ENCODE results near the gene NCDN.

The NCDN gene

DNA sequence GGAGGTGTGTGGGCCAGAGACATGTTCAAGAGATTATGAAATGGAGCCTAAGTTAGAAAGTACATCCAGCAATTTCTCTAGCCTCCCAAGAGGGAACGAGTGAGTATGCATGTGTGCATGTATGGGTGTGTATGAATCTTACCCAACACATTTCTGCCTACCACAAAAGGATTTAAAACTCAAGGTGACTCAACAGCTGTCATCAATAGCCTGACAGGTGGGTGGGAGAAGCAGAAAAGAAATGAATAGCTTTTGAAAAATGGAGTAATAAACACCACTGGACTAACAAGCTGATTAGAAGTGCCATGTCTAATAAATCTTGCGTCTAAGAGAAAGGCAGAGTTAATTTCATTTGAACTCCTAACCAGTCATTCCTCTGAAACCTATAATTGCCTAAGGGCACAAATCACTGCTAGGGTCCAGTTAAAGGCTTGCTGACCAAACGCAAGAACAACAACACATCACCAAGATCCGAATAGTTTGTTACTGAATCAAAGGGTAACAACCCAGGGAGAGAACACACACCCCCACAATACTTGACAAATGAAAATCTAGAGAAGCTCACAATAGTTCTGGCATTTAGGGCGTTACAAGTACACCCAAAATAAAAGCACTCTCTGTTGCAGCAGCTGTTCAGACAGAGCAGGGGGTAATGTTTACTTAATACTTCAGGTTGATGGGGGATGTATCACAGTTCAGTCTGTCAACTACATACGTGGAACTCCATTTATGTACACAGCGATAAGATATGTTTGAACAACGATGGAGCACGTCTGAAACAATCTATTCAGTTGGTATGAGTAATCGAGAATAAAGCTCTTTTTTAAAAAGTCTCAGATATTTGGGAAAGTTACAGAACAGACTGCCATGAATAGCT is 1.8 kb upstream of the NCDN start:
- DNase-seq: no peak

DNA sequence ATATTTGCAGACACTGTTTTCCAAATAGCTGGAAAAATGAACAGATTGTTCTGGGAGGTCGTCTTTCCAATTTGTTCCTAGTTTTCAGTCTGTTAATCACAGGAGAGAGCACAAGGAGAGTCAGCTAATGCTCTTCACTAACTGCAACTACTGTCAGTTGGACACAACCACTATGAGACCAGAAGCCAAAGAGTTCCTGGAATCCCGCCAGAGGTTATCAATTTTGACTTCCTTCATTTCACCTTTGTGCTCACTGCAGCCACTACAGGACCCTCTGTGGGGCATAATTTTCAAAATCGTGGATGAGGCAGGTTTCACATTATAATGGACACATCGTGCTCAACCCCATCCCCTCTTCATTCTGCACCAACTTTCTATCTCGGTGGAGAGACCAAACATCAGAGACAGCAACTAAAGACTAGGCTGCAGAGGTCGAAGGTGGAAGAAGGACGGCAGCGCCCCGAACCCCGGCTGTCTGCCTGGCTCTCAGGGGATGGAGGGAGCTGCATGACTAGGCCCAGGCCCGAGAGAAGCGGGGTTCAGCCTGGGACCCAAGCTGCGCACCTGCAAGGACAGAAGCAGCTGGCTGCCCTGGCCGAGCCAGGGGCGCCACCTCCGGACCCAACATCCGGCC is 998 bp upstream of the NCDN start:
- no peak for DNase-seq

DNA sequence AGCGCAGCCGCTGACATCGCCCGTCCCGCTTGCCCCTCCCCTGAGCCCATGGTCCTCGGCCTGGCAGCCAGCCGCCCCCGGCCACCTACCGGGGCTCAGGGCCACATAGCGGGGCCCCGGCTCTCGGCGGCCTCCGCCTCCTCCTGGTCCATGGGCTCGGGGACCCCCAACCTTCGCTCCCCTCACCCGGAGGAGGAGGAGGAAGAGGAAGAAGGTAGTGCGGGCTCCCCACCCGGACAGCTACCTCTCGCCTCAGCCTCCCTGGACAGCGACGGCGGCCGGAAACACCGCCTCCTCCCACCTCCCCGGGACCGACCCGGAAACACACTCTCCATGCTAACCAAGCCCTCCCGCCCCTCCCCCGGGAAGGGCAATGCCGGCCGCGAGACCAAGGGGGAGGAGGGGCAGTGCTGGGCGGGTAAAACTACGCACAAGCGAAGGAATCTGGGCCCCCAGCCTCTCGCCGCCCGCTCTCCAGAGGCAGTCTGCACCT is 435 bp upstream of the NCDN start, which contains the start of gene KIAA0319L:
KIAA0319L (minus strand) TSS at position 286 of the 493 bp plus-strand sequence. CDS start 2,912 bp downstream, outside the sequence.
- no peak for DNase-seq

DNA sequence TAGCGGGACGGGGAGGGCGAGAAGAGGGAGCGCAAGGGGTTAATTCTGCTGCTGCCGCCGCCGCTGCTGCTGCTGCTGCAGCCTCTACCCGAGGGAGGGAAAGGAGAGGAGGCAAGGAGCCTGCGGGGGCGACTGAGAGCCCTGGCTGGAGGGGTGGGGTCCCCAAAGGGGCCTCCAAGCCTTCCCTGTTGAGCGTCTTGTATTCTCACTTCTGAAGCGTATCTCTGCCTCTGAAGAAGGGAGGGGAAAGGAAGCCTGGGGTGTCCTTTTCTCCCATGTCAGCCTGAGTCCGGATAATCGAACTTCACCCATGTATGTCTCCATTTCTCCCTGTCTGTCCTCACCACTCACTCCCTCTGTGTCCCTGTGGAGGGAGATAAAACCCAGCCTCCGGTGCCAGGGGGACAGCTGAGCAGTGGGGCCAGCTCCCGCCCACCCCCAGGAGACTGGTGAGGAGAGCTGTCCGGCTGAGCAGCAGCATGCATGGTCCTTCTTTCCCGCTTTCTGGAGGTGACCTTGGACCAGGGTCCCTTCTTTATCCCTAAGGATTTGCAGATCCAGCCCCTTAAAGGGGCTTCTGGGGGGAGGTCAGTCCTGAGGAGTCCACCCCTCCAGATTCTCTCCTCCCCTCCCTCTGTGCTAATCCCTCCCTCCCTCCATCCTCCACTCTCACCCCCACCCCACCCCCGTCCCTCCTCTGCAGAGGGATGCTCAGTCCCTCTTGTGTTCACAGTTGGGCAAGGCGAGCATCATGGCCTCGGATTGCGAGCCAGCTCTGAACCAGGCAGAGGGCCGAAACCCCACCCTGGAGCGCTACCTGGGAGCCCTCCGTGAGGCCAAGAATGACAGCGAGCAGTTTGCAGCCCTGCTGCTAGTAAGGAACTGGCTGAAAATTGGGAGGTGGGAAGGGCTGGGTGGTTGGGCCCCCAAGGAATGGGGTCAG is 1.0 kb downstream of the NCDN start:
- no peak for DNase-seq

DNA sequence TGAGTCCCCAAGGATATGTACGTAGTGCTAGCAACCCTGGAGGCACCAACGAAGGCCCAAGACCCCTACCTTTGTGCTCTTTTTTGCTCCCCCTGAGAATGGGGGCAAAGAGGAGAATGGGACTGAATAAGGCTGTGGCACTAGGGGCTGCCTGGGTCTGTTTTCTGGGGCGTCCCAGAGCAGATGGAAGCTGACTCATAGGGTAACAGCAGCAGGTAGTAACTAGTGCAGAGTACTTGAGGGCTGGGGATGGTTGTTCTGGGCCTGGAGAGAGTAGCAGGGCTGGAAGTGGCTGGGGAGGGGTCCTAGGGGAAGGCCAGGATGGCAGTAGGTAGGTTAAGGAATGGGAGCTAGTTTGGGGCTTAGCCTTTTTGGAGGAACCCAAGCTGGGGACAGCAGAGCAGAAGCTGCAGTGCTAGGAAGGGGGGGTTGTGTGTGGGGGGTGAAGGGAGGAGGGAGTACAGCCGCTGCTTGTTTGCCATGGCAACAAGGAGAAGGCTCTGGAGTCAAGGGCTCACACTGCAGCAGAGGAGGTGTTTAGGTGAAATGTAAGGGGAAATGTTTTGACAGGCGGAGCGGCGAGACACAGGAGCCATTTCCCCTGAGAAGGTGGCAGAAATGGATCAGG is 1.8 kb downstream of the NCDN start:
- no peak for DNase-seq

DNA sequence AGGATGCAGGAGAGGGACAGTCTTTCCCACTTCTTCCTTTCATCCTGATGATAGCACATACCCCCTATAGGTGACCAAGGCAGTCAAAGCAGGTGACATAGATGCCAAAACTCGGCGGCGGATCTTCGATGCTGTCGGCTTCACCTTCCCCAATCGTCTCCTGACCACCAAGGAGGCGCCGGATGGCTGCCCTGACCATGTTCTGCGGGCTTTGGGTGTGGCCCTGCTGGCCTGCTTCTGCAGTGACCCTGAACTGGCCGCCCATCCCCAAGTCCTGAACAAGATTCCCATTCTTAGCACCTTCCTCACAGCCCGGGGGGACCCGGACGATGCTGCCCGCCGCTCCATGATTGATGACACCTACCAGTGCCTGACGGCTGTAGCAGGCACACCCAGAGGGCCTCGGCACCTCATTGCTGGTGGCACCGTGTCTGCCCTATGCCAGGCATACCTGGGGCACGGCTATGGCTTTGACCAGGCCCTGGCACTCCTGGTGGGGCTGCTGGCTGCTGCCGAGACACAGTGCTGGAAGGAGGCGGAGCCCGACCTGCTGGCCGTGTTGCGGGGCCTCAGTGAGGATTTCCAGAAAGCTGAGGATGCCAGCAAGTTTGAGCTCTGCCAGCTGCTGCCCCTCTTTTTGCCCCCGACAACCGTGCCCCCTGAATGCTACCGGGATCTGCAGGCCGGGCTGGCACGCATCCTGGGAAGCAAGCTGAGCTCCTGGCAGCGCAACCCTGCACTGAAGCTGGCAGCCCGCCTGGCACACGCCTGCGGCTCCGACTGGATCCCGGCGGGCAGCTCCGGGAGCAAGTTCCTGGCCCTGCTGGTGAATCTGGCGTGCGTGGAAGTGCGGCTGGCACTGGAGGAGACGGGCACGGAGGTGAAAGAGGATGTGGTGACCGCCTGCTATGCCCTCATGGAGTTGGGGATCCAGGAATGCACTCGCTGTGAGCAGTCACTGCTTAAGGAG is 2.9 kb downstream of the NCDN start:
- DNase-seq: no peak

DNA sequence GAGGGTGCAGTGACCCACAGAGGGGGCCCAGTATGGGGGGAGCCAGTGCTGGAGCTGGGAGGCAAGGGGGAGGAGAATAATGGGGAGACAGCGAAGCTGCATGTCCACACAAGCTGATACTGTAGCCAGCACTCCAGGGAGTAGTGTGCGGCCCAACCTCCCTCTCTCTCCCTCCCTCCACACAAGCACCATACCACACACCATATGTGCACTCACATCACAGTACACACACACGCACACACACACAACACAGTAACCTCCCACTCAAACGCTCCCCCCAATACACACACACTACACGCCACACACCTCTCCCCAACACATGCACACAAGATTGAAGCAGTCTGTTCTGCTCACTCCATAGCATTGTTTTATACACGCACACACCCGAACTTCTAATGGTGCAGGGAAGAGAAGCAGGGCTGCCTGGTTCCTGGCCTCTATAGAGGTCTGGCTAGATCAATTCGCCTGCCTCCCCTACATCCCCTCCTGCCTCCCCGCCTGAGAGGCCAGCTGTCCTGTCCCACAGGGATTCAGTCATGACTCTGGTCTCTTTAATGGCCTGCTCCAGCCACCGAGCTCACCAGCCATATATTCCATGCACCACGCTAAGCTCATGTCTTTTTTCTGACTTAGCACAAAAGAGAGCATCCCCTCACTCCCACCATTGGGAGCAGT is 3.8 kb downstream of the NCDN start:
- no peak for DNase-seq

DNA sequence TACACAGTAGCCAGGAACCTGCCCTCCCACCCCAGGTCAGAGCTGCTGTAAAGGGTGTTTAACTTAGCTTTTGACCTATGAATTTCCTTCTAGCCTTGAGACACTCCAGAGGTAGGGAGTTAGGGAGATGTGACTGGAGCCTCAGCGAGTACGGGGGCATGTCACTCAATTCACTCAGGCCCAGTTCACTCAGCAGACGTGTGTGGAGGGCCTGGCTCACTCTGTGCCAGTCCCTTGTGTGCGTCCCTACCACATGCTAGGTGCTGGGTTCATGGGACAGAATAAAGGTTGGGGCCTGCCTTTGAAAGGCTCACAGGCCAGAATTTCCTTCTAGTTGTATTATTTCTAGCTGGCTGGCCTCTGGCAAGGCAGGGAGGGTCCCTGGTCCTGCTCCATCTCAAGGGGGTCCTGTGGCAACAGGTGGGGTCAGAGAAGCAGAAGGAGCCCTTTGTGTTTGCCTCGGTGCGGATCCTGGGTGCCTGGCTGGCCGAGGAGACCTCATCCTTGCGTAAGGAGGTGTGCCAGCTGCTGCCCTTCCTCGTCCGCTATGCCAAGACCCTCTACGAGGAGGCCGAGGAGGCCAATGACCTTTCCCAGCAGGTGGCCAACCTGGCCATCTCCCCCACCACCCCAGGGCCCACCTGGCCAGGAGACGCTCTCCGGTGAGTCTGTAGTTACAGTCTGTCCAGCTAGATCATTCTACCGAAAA is 4.5 kb downstream of the NCDN start:
- DNase-seq: no peak

DNA sequence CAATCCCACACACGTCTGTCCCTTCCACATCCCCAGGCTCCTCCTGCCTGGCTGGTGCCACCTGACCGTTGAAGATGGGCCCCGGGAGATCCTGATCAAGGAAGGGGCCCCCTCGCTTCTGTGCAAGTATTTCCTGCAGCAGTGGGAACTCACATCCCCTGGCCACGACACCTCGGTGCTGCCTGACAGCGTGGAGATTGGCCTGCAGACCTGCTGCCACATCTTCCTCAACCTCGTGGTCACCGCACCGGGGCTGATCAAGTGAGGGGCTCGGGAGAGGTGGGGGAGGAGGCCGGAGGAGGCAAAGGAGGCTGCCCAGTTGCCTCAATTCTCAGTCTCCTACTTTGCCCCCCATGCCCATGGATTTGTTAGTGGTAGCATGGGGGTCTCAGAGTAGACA is 5.6 kb downstream of the NCDN start:
- DNase-seq: no peak

DNA sequence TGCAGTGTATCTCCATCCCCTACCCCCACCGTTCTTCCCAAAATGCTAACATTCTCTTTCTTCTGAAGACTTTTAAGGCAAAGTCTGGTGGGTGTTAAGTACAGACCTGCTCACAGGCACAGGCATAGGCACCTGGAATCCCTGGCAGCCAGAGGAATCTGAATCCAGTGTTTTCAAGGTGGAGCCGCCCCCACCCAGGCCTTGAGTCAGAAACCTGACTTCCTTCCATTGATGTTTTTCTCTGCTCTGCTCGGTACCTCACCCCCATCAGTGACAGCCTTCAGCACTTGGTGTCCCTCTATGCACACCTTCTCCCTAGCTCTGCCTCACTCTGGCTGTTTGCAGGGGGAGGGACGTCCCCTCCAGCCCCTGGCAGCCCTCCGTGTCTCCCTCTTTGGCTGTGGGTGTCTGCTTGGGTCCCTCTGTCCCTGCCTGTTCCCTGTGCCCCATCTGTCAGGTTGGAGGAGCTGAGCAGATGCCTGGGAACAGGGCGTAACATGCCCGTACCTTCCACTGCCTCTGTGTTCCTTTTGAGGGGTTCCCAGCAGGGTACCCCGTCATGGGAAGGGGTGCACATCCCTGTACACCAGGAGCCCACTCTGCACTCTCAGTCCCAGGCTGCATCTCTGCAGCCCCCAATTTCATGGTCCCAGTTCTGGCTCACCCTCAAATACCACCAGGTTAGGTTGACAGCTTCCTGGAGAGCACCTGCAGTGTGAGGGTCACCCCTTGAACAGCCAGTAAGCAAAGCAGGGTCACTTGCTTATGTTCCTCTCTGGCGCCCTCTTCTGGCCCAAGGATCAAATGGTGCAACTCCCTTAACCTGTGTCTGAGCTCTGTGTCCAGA is 6.7 kb downstream of the NCDN start:
- peak; percentile 82 for DNase-seq

DNA sequence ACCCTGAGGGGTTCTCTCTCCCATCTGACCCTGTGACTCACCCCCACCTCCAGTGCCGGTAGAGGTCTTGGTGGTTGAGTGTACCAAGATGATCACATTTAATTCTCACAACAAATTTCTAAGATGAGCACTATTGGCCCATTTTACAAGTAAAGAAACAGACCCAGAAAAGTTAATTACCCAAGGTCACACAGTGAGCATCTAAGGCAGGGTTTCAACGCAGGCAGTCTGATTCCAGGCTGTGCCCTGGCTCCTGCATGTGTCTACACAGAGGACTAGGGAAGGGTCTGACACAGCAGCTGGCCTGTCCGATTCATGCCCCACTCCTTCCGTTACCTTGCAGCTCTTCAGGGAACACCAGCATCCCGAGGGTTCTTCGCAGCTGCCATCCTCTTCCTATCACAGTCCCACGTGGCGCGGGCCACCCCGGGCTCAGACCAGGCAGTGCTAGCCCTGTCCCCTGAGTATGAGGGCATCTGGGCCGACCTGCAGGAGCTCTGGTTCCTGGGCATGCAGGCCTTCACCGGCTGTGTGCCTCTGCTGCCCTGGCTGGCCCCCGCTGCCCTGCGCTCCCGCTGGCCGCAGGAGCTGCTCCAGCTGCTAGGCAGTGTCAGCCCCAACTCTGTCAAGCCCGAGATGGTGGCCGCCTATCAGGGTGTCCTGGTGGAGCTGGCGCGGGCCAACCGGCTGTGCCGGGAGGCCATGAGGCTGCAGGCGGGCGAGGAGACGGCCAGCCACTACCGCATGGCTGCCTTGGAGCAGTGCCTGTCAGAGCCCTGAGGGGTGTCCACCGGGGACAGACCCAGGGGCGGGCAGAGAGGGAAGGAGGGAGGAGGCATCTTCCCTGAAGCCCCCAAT is 7.5 kb downstream of the NCDN start:
- DNase-seq: no peak

DNA sequence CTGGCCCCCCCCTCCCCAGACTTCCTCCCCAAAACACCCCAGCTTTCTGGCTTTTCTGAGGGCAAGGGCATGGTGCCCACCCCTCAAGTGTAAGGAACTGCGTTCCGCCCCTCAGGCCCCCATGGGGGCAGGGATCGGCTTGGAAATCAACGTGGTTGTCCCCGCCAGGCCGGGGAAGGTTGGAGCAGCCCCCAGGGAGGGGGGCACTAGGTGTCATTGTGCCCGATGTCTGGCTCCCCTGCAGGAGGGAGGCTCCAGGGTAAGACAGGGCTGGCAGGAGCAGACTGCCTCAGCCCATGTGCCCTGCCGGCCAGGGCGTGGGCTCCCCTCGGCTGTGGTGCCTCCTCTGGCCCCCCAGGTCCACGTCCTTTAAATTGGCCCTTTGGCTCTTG is 8.1 kb downstream of the NCDN start:
- DNase-seq: no peak

DNA sequence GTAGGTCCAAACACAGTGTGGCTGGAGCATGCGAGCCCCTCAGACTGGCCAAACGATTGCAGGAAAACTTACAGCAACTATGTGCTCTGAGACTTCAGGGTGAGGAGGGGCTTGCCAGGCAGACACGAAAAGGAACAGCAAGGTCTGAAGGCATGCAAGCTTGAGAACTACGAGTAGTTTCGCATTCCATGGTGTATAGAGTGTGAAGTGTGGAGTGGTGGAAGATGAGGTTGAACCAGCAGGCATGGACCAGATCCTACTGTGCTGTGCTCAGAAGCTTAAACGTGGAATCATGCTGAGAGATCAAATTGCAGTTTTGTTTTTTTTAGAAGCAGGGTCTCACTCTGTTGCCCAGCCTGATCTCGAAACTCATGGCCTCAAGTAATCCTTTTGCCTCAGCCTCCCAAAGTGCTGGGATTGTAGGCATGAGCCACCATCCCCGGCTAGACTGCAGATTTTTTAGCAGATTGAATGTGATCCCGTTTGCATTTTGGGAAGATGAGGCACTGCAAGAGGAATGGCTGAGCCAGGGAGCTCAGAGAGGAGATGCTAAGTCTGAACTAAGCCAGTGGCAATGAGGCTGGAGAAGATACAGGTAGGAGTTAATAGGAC is 10.5 kb downstream of the NCDN start:
- DNase-seq: no peak

DNA sequence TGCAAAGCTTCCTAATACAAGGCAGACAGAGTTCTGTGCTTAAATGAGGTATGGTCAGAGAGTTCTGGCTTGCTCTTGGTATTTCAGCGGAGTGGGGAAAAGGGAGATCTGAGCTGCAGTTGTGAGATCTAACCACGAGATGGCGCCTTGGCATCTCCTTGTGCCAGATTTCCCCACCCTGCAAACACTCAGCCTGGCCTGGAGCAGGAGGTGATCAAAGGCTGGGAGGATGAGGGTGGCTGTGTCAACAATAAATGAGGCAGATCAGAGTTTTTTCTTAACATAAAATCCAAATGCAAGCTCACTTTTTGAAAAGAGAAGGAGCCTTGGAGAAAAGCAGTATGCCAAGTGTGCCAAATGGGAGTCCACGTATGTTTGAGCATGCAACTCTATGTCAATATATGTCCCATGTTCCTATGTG is 11.4 kb downstream of the NCDN start:
- peak; percentile 60 for DNase-seq

DNA sequence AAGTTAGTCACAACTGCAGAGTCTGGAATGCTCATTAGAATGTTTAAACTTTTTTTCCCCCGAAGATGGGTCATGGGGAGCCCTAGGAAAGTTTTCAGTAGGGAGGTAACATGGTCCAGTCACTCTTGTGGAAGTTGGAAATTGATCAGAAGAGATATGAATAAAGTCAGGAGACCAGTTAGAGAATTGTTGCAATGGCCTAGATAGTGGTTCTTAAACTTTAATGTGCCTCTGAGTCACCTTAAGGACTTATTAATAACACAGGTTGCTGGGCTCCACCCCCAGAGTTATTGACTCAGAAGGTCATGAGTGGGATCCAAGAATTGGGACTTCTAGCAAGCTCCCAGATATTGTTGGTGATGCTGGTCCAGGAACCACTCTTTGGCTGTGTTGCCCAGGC is 12.3 kb downstream of the NCDN start:
- no peak for DNase-seq

DNA sequence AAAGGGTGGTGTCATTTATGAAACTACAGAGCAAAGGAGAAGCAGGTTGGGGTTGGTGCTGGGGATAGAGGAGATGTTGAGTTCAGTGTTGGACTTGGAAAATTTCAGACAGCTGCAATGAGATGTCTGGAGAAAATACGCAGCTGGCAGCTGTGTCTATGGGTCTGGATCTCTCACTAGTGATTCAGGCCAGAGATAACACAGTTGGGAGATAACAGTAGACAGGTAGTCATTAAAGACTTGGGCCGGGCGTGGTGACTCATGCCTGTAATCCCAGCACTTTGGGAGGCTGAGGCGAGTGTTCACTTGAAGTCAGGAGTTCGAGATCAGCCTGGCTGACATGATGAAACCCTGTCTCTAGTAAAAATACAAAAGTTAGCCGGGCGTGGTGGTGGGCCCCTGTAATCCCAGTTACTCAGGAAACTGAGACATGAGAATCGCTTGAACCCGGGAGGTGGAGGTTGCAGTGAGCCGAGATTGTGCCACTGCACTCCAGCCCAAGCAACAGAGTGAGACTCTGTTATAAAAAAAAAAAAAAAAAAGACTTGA is 13.1 kb downstream of the NCDN start:
- no peak for DNase-seq

DNA sequence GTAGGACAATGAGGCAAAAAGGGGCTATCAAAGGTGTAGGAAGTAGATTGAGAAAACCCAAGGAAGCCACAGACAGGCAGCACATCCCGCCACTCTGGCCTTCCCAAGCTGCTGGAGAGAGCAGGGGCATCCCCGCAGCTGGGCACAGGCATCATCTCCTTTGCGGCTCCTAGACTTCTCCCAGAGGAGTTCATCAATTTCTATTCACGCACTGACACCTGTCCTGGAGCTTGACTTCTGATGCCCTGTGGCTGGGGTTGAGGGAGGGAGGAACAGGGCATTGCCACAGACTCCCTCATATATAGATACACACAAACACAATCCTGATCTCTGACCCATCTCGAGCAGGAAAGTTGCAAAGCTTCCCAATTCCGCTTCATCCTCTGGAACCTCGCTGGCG is 13.7 kb downstream of the NCDN start:
- no peak for DNase-seq

Data from activated CD4-positive, alpha-beta T cell treated with anti-CD3 and anti-CD28 coated beads, Interleukin-2, amount 50 U/mL, for 1 hour (primary cell).